IMR-90 (cell line): Measurements from ENCODE around the gene MAGI2.

Experiments
- POLR2A ChIP-seq: IDR thresholded peaks from 2 replicates; pipeline ENCODE4 v1.6.1; 2012; ENCODE audit warnings: mild to moderate bottlenecking, low read depth, low read length
- TF ChIP-seq, protein P1 (sequence below): conservative IDR thresholded peaks from 2 replicates; pipeline ENCODE4 v1.5.1; 2012; ENCODE audit warnings: mild to moderate bottlenecking, low read depth, low read length, improper control_type of control experiment
- TF ChIP-seq, protein P2 (sequence below): fragments of 150-350 bp; IDR thresholded peaks from 2 replicates; pipeline ENCODE4 v1.6.1; 2016; ENCODE audit warnings: low read depth, mild to moderate bottlenecking, low read length, moderate library complexity, borderline replicate concordance

GRCh38 chr7:78043159-78043558 lies 1410.3 kb downstream of the MAGI2 start:
- no peak for TF ChIP-seq POLR2A
- TF ChIP-seq, protein P1, sequence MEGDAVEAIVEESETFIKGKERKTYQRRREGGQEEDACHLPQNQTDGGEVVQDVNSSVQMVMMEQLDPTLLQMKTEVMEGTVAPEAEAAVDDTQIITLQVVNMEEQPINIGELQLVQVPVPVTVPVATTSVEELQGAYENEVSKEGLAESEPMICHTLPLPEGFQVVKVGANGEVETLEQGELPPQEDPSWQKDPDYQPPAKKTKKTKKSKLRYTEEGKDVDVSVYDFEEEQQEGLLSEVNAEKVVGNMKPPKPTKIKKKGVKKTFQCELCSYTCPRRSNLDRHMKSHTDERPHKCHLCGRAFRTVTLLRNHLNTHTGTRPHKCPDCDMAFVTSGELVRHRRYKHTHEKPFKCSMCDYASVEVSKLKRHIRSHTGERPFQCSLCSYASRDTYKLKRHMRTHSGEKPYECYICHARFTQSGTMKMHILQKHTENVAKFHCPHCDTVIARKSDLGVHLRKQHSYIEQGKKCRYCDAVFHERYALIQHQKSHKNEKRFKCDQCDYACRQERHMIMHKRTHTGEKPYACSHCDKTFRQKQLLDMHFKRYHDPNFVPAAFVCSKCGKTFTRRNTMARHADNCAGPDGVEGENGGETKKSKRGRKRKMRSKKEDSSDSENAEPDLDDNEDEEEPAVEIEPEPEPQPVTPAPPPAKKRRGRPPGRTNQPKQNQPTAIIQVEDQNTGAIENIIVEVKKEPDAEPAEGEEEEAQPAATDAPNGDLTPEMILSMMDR: no peak
- TF ChIP-seq, protein P2, sequence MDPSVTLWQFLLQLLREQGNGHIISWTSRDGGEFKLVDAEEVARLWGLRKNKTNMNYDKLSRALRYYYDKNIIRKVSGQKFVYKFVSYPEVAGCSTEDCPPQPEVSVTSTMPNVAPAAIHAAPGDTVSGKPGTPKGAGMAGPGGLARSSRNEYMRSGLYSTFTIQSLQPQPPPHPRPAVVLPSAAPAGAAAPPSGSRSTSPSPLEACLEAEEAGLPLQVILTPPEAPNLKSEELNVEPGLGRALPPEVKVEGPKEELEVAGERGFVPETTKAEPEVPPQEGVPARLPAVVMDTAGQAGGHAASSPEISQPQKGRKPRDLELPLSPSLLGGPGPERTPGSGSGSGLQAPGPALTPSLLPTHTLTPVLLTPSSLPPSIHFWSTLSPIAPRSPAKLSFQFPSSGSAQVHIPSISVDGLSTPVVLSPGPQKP: no peak
